Smooth muscle cell (in vitro differentiated cells): ENCODE measurements around the gene CD244. TPM values are rescaled to one million over a fixed set of nuclear protein-coding genes. Genes with fewer than 3 reads are reported as not detected.

Experiments
- DNase-seq: peaks from one replicate; lab custom pipeline; 2025; ENCODE audit not compliant: unreplicated experiment; lab: John Stamatoyannopoulos, UW
- H2AFZ ChIP-seq: fragments of 200-600 bp; sonication (generic); 2 replicates; pipeline ENCODE4 v1.6.0; 2016; ENCODE audit warnings: antibody characterized with exemption, low read depth, mild to moderate bottlenecking
- H3F3A ChIP-seq: fragments of 200-600 bp; sonication (generic); 2 replicates; pipeline ENCODE4 v1.6.0; 2017; ENCODE audit warnings: antibody characterized with exemption, low read depth
- H3K27ac ChIP-seq: fragments of 200-600 bp; sonication (generic); 2 replicates; pipeline ENCODE4 v1.5.1; 2016; ENCODE audit warnings: low read depth, mild to moderate bottlenecking
- H3K27me3 ChIP-seq: fragments of 200-600 bp; sonication (generic); 2 replicates; pipeline ENCODE4 v1.6.1; 2016; ENCODE audit warnings: low read depth, mild to moderate bottlenecking
- H3K36me3 ChIP-seq: fragments of 200-600 bp; sonication (generic); 2 replicates; pipeline ENCODE4 v1.5.1; 2016; ENCODE audit warnings: low read depth
- H3K4me1 ChIP-seq: fragments of 200-600 bp; sonication (generic); 2 replicates; pipeline ENCODE4 v1.5.1; 2016; ENCODE audit warnings: low read depth
- H3K4me2 ChIP-seq: fragments of 200-600 bp; sonication (generic); 2 replicates; pipeline ENCODE4 v1.6.0; 2016; ENCODE audit warnings: mild to moderate bottlenecking
- H3K4me3 ChIP-seq: fragments of 200-600 bp; sonication (generic); 2 replicates; pipeline ENCODE4 v1.5.1; 2016; ENCODE audit warnings: mild to moderate bottlenecking
- H3K79me2 ChIP-seq: fragments of 200-600 bp; sonication (generic); 2 replicates; pipeline ENCODE4 v1.6.0; 2016; ENCODE audit warnings: low read depth, mild to moderate bottlenecking
- H3K9ac ChIP-seq: fragments of 200-600 bp; sonication (generic); 2 replicates; pipeline ENCODE4 v1.6.0; 2016; ENCODE audit warnings: low read depth
- H3K9me3 ChIP-seq: fragments of 200-600 bp; sonication (generic); replicated peaks from 2 replicates; pipeline ENCODE4 v1.5.1; 2016; ENCODE audit warnings: low read depth
- H4K20me1 ChIP-seq: fragments of 200-600 bp; sonication (generic); 2 replicates; pipeline ENCODE4 v1.6.0; 2016; ENCODE audit warnings: low read depth
- CTCF ChIP-seq: fragments of 200-600 bp; sonication (generic); IDR thresholded peaks from 2 replicates; pipeline ENCODE4 v1.5.1; 2017; ENCODE audit warnings: borderline replicate concordance, mild to moderate bottlenecking, antibody characterized with exemption; ENCODE audit not compliant: insufficient read depth, poor library complexity, severe bottlenecking
- WGBS: methylation state at CpG from one replicate; pipeline ENCODE4 v1.1.7; 2016; ENCODE audit warnings: low lambda C conversion rate; 5-methylcytosine and 5-hydroxymethylcytosine counted together
- polyA plus RNA-seq: library from polyadenylated mRNA; unstranded; fragments of >200 nt; fragmentation: Nextera tagmentation; extraction: Ambion mirVana; gene quantifications from 2 replicates; pipeline ENCODE4 v1.2.1, GENCODE V29; 2016
- total RNA-seq: library from RNA; depleted of rRNA; stranded (reverse); fragments of >200 nt; gene quantifications from 2 replicates; pipeline ENCODE4 v1.2.3, GENCODE V29; 2014

The CD244 gene
- total and polyA plus RNA-seq, 2 experiments from 2014 or later, result 0.99 TPM; not detected in 1

- Histone ChIP-seq H3K4me1 (no peaks in the 10 kb centered on the region), H3K9me3 (no peaks in the 10 kb centered on the region), H2AFZ (no peak overlapping the region), H3K79me2 (no peaks in the 10 kb centered on the region), H3K36me3 (no peaks in the 10 kb centered on the region), H3K27ac (no peak overlapping the region), H3K4me3 (no peak overlapping the region), H3K27me3 (no peaks in the 10 kb centered on the region), H3F3A (no peaks in the 10 kb centered on the region), H3K4me2 (no peak overlapping the region), H4K20me1 (no peaks in the 10 kb centered on the region), H3K9ac (no peak overlapping the region)
- WGBS, result 96% methylated on average over 42 of the region's 43 CpGs
- DNase-seq, result no peak
- no peak for TF ChIP-seq CTCF
Observed at GRCh38 chr1:160801836-160802580, 60.7 kb downstream of the CD244 start.

- Histone ChIP-seq H3K27ac (no peak overlapping the region), H3K4me1 (no peaks in the 10 kb centered on the region), H3K27me3 (no peaks in the 10 kb centered on the region), H4K20me1 (no peaks in the 10 kb centered on the region), H3K36me3 (no peaks in the 10 kb centered on the region), H3K4me3 (no peak overlapping the region), H2AFZ (no peak overlapping the region), H3K4me2 (no peak overlapping the region), H3F3A (no peaks in the 10 kb centered on the region), H3K79me2 (no peaks in the 10 kb centered on the region), H3K9me3 (no peaks in the 10 kb centered on the region), H3K9ac (no peak overlapping the region)
- TF ChIP-seq CTCF, result no peak
- DNase-seq, result no peak
- WGBS, result 56% methylated on average over 4 of the region's 4 CpGs
Observed at GRCh38 chr1:160800645-160801408, 61.9 kb downstream of the CD244 start.

- no peaks in the 10 kb centered on the region for H3K9me3 ChIP-seq
- H3F3A ChIP-seq, result no peaks in the 10 kb centered on the region
- H2AFZ ChIP-seq, result no peak overlapping the region
- no peak overlapping the region for H3K4me3 ChIP-seq
- no peaks in the 10 kb centered on the region for H4K20me1 ChIP-seq
- no peak for DNase-seq
- H3K9ac ChIP-seq, result no peak overlapping the region
- H3K79me2 ChIP-seq, result no peaks in the 10 kb centered on the region
- TF ChIP-seq CTCF, result no peak
- no peaks in the 10 kb centered on the region for H3K36me3 ChIP-seq
- 97% methylated on average over 1 of the region's 1 CpG for WGBS
- no peaks in the 10 kb centered on the region for H3K27me3 ChIP-seq
- H3K27ac ChIP-seq, result no peak overlapping the region
- H3K4me1 ChIP-seq, result no peaks in the 10 kb centered on the region
- no peak overlapping the region for H3K4me2 ChIP-seq
Observed at GRCh38 chr1:160800142-160800541, 62.5 kb downstream of the CD244 start.
